Liver (tissue), 9 donors: Measurements from ENCODE around the gene ARHGAP40. TPM values are rescaled to one million over a fixed set of nuclear protein-coding genes. Genes with fewer than 3 reads are reported as not detected.

Experiments used
- DNase-seq: peaks from one replicate; pipeline ENCODE4 v3.0.0-alpha.2; 2017; ENCODE audit warnings: low spot score
- H3K27ac ChIP-seq, 2 donors: one replicate each; pipeline ENCODE4 v1.7.0; 2013; ENCODE audit warnings: inconsistent platforms in 2 of 2, low read length in 2 of 2, control low read depth in 1 of 2, low read depth in 1 of 2, mild to moderate bottlenecking in 1 of 2
- H3K27me3 ChIP-seq, 4 donors: one replicate each; pipeline versions ENCODE4 v1.6.1 to v1.7.0; 2013; ENCODE audit warnings: low read length in 3 of 4, inconsistent platforms in 1 of 4, mild to moderate bottlenecking in 1 of 4, moderate library complexity in 1 of 4; ENCODE audit not compliant: control insufficient read depth in 4 of 4, insufficient read depth in 4 of 4
- H3K36me3 ChIP-seq, 4 donors: one replicate each; pipeline versions ENCODE4 v1.6.1 to v1.7.0; 2013; ENCODE audit warnings: low read length in 3 of 4, mild to moderate bottlenecking in 3 of 4, low read depth in 1 of 4, moderate library complexity in 1 of 4; ENCODE audit not compliant: control insufficient read depth in 4 of 4, insufficient read depth in 3 of 4
- H3K4me1 ChIP-seq, 4 donors: one replicate each; pipeline versions ENCODE4 v1.6.1 to v1.7.0; 2013; ENCODE audit warnings: low read length in 3 of 4, mild to moderate bottlenecking in 3 of 4, moderate library complexity in 1 of 4; ENCODE audit not compliant: control insufficient read depth in 4 of 4, insufficient read depth in 4 of 4
- H3K4me3 ChIP-seq, 3 donors: one replicate each; pipeline versions ENCODE4 v1.6.1 to v1.7.0; 2013; ENCODE audit warnings: low read length in 3 of 3, control low read depth in 1 of 3, low read depth in 1 of 3, mild to moderate bottlenecking in 1 of 3
- H3K9ac ChIP-seq, 2 donors: one replicate each; pipeline ENCODE4 v1.7.0; 2013; ENCODE audit warnings: low read length in 2 of 2, mild to moderate bottlenecking in 2 of 2, moderate library complexity in 2 of 2, control low read depth in 1 of 2, low read depth in 1 of 2
- H3K9me3 ChIP-seq, 4 donors: one replicate each; pipeline versions ENCODE4 v1.6.1 to v1.7.0; 2013; ENCODE audit warnings: low read length in 3 of 4; ENCODE audit not compliant: control insufficient read depth in 4 of 4
- EGR1 ChIP-seq, 2 donors: IDR thresholded peaks; 2 replicates each; pipeline ENCODE4 v1.6.1; 2016 to 2018; ENCODE audit warnings: antibody characterized with exemption in 2 of 2, low read depth in 2 of 2
- FOXA1 ChIP-seq: IDR thresholded peaks from 2 replicates; pipeline ENCODE4 v1.6.1; 2016; ENCODE audit warnings: antibody characterized with exemption
- GABPA ChIP-seq, 2 donors: IDR thresholded peaks in 1 of 2; conservative IDR thresholded peaks in 1 of 2; 2 replicates each; pipeline ENCODE4 v1.6.1; 2016; ENCODE audit warnings: antibody characterized with exemption in 2 of 2, mild to moderate bottlenecking in 1 of 2, moderate library complexity in 1 of 2
- HNF4G ChIP-seq: IDR thresholded peaks from 2 replicates; pipeline ENCODE4 v1.6.1; 2016; ENCODE audit warnings: antibody characterized with exemption
- JUND ChIP-seq, 2 donors: IDR thresholded peaks; 2 replicates each; pipeline ENCODE4 v1.6.1; 2016; ENCODE audit warnings: antibody characterized with exemption in 2 of 2
- RAD21 ChIP-seq, 2 donors: IDR thresholded peaks; 2 replicates each; pipeline ENCODE4 v1.6.1; 2016; ENCODE audit warnings: antibody characterized with exemption in 2 of 2, mild to moderate bottlenecking in 2 of 2
- REST ChIP-seq: IDR thresholded peaks from 2 replicates; pipeline ENCODE4 v1.6.1; 2016; ENCODE audit warnings: antibody characterized with exemption, mild to moderate bottlenecking
- RXRA ChIP-seq, 2 donors: IDR thresholded peaks; 2 replicates each; pipeline ENCODE4 v1.6.1; 2017 to 2018; ENCODE audit warnings: antibody characterized with exemption in 2 of 2, mild to moderate bottlenecking in 1 of 2
- SP1 ChIP-seq: IDR thresholded peaks from 2 replicates; pipeline ENCODE4 v1.6.1; 2018; ENCODE audit warnings: antibody characterized with exemption, mild to moderate bottlenecking
- TAF1 ChIP-seq: conservative IDR thresholded peaks from 2 replicates; pipeline ENCODE4 v1.6.1; 2016; ENCODE audit warnings: antibody characterized with exemption, mild to moderate bottlenecking
- WGBS: extraction: QIAGEN DNeasy Blood & Tissue Kit; methylation state at CpG from one replicate; pipeline ENCODE4 v1.1.7; 2013; 5-methylcytosine and 5-hydroxymethylcytosine counted together
- polyA plus RNA-seq, 2 donors: library from polyadenylated mRNA; stranded (reverse) in 1 of 2; unstranded in 1 of 2; fragments of 200-250 nt in 1 of 2; fragments of >200 nt in 1 of 2; fragmentation: Nextera tagmentation in 1 of 2; extraction: Ambion mirVana in 1 of 2; gene quantifications; one replicate each; pipeline versions ENCODE4 v1.2.1 to v1.2.3, GENCODE V29; 2013 to 2015
- total RNA-seq, 2 donors: library from RNA; depleted of rRNA; stranded (reverse); fragments of >200 nt; gene quantifications; one replicate each; pipeline ENCODE4 v1.2.3, GENCODE V29; 2014
- TF ChIP-seq, protein P1 (sequence below): IDR thresholded peaks from 2 replicates; pipeline ENCODE4 v1.6.1; 2016; ENCODE audit warnings: antibody characterized with exemption
- TF ChIP-seq, protein P2 (sequence below): IDR thresholded peaks from 2 replicates; pipeline ENCODE4 v1.6.1; 2016; ENCODE audit warnings: antibody characterized with exemption
- TF ChIP-seq, protein P3 (sequence below): fragments of 150-350 bp; IDR thresholded peaks from 2 replicates; pipeline ENCODE4 v1.5.1; 2017; ENCODE audit warnings: improper control_type of control experiment, low read depth, low read length; ENCODE audit not compliant: missing input control
- donor health status: healthy.
- donor health status: healthy.
- donor health status: healthy.
- donor health status: healthy.
- donor health status: healthy.

Gene ARHGAP40
- total and polyA plus RNA-seq, 4 donors = 0.08 TPM; not detected in 3

DNA sequence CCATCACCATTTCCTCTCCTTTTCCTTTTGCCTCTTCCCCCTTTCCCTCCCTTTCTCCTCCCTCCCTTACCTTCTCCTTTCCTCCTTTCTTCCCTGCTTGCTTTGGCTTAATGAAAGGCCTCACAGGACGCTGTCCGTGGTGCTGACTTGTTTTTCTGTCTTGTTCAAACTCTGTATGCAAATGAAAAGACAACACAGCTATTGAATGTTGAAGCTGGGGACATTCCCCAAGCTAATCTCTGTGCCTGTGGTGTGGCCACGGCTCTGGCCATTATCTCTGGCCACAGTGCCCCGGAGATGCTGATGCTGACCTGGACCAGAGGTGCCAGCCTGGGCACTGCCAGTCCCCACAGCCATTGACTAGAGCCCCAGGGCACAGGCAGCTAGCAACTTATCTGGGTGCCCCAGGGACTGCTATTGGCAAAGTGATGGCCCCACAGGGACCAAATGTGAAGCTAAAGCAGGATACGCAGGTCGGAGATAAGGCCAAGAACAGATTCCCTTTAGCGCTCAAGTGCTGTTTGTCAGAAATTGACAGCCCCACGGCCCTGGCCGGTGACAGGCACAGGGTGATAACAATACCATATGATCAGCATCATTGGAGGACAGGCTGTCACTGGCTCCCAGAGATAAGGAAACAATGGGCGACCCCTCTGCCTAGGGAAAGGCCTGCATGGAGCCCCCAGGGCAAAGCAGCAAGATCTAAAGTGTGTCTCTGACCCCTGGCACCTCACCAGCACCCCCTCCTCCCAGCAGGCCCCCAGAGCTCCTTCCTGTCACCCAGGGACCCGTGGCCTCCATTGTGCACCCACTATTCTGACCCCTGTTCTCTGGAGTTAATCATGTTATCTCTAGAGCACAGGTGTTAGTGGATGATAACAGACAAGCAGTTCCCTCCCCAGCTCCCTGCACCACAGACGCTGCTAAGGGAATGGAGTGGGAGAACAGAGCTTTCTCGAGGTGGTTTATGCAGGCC is 91.1 kb downstream of the ARHGAP40 start:
- Histone ChIP-seq H3K9me3 (no peaks in the 10 kb centered on the region), H3K36me3 (no peaks in the 10 kb centered on the region), H3K4me3 (no peak overlapping the region), H3K4me1 (no peaks in the 10 kb centered on the region), H3K9ac (no peak overlapping the region), H3K27ac (no peak overlapping the region), H3K27me3 (peaks cover 0 to 8% (median 0%) of the 10 kb centered on the region in 4 donors)
- no peak for TF ChIP-seq FOXA1
- TF ChIP-seq RAD21 (IDR thresholded peaks at IDR 0.05) = no peak
- TF ChIP-seq, protein P1, sequence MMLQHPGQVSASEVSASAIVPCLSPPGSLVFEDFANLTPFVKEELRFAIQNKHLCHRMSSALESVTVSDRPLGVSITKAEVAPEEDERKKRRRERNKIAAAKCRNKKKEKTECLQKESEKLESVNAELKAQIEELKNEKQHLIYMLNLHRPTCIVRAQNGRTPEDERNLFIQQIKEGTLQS = no peak
- peak; percentile 99 for TF ChIP-seq REST
- no peak for TF ChIP-seq TAF1
- TF ChIP-seq, protein P2, sequence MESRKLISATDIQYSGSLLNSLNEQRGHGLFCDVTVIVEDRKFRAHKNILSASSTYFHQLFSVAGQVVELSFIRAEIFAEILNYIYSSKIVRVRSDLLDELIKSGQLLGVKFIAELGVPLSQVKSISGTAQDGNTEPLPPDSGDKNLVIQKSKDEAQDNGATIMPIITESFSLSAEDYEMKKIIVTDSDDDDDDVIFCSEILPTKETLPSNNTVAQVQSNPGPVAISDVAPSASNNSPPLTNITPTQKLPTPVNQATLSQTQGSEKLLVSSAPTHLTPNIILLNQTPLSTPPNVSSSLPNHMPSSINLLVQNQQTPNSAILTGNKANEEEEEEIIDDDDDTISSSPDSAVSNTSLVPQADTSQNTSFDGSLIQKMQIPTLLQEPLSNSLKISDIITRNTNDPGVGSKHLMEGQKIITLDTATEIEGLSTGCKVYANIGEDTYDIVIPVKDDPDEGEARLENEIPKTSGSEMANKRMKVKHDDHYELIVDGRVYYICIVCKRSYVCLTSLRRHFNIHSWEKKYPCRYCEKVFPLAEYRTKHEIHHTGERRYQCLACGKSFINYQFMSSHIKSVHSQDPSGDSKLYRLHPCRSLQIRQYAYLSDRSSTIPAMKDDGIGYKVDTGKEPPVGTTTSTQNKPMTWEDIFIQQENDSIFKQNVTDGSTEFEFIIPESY = no peak
- peak; percentile 73 for DNase-seq
- 17% methylated on average over 13 of the region's 13 CpGs for WGBS

- DNase-seq = no peak
- Histone ChIP-seq H3K4me3 (no peak overlapping the region), H3K36me3 (no peaks in the 10 kb centered on the region), H3K4me1 (no peaks in the 10 kb centered on the region), H3K27me3 (peaks cover 0 to 8% (median 0%) of the 10 kb centered on the region in 4 donors), H3K9me3 (no peaks in the 10 kb centered on the region), H3K9ac (no peak overlapping the region), H3K27ac (no peak overlapping the region)
- TF ChIP-seq RXRA (IDR thresholded peaks at IDR 0.05) = no peak
- no peak for TF ChIP-seq TAF1
- no peak for TF ChIP-seq HNF4G
- TF ChIP-seq, protein P3, sequence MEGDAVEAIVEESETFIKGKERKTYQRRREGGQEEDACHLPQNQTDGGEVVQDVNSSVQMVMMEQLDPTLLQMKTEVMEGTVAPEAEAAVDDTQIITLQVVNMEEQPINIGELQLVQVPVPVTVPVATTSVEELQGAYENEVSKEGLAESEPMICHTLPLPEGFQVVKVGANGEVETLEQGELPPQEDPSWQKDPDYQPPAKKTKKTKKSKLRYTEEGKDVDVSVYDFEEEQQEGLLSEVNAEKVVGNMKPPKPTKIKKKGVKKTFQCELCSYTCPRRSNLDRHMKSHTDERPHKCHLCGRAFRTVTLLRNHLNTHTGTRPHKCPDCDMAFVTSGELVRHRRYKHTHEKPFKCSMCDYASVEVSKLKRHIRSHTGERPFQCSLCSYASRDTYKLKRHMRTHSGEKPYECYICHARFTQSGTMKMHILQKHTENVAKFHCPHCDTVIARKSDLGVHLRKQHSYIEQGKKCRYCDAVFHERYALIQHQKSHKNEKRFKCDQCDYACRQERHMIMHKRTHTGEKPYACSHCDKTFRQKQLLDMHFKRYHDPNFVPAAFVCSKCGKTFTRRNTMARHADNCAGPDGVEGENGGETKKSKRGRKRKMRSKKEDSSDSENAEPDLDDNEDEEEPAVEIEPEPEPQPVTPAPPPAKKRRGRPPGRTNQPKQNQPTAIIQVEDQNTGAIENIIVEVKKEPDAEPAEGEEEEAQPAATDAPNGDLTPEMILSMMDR = no peak
- TF ChIP-seq JUND (IDR thresholded peaks at IDR 0.05) = no peak
- no peak for TF ChIP-seq GABPA (IDR thresholded peaks at IDR 0.05 in 1 of 2, conservative IDR thresholded peaks at IDR 0.05 in 1 of 2)
- TF ChIP-seq, protein P1 = no peak
- TF ChIP-seq FOXA1 = no peak
- TF ChIP-seq SP1 = no peak
- TF ChIP-seq EGR1 (IDR thresholded peaks at IDR 0.05; ENCODE audit: low read depth in 2 of 2) = no peak
- 65% methylated on average over 9 of the region's 9 CpGs for WGBS
Measured at GRCh38 chr20:38697306-38697705, 95.7 kb downstream of the ARHGAP40 start.
